ENCODE results near the gene XRCC5.

GRCh38 chr2:216245391-216245975 is 136.3 kb downstream of the XRCC5 start:
- TF ChIP-seq CTCF (IDR thresholded peaks at IDR 0.05) (no peak), EZH2 (IDR thresholded peaks at IDR 0.05) (no peak), EZH2phosphoT487 (IDR thresholded peaks at IDR 0.05) (no peak)

Data from neural progenitor cell (in vitro differentiated cells).